PC-3 (cell line): ENCODE results near the gene PZP. TPM values are rescaled to one million over a fixed set of nuclear protein-coding genes. Genes with fewer than 3 reads are reported as not detected.

ENCODE experiments used
- ATAC-seq: fragments of 200-7000 bp; cut with Tn5 transposase; 2 replicates; pipeline ENCODE4 v1.9.1; 2020; ENCODE audit warnings: mild to moderate bottlenecking, moderate library complexity
- BruUV-seq: library from RNA; stranded (reverse); fragments of 400-500 nt; replicated peaks from 2 replicates; lab custom pipeline; 2021; lab: Mats Ljungman, UMichigan
- CTCF ChIA-PET: fragments of 300-600 bp; sonication (Branson Sonifier 250); formaldehyde crosslinking; loops from one replicate; lab custom pipeline; 2022; ENCODE audit warnings: antibody characterized with exemption; lab: Charles Lee
- POLR2A ChIA-PET: fragments of 300-600 bp; sonication (Branson Sonifier 250); formaldehyde crosslinking; loops from one replicate; lab custom pipeline; 2022; ENCODE audit warnings: antibody characterized with exemption; ENCODE audit not compliant: unreplicated experiment; lab: Charles Lee
- DNase-seq: peaks from one replicate; pipeline ENCODE4 v3.0.0-alpha.2; 2015
- H2AFZ ChIP-seq: fragments of 300-600 bp; sonication (generic); 2 replicates; pipeline ENCODE4 v1.6.0; 2016; ENCODE audit warnings: antibody characterized with exemption, low read length
- H3F3A ChIP-seq: fragments of 300-600 bp; sonication (generic); one replicate; pipeline ENCODE4 v1.6.0; 2017; ENCODE audit warnings: antibody characterized with exemption, low read length, control low read depth, mild to moderate bottlenecking; ENCODE audit not compliant: unreplicated experiment
- H3K27ac ChIP-seq: fragments of 300-600 bp; sonication (generic); 2 replicates; pipeline ENCODE4 v1.5.1; 2016; ENCODE audit warnings: mild to moderate bottlenecking, low read length
- H3K27me3 ChIP-seq: fragments of 300-600 bp; sonication (generic); 2 replicates; pipeline ENCODE4 v1.6.1; 2016; ENCODE audit warnings: low read length, mixed read lengths
- H3K36me3 ChIP-seq: fragments of 300-600 bp; sonication (generic); 2 replicates; pipeline ENCODE4 v1.6.1; 2016; ENCODE audit warnings: low read depth, mixed run types, low read length, mixed read lengths
- H3K4me1 ChIP-seq: fragments of 300-600 bp; sonication (generic); 2 replicates; pipeline ENCODE4 v1.5.1; 2016; ENCODE audit warnings: low read length; ENCODE audit not compliant: insufficient read depth
- H3K4me2 ChIP-seq: fragments of 300-600 bp; sonication (generic); 2 replicates; pipeline ENCODE4 v1.6.0; 2016; ENCODE audit warnings: low read length
- H3K4me3 ChIP-seq: fragments of 300-600 bp; sonication (generic); 2 replicates; pipeline ENCODE4 v1.5.1; 2016; ENCODE audit warnings: mild to moderate bottlenecking, low read length, mixed read lengths
- H3K79me2 ChIP-seq: fragments of 300-600 bp; sonication (generic); 2 replicates; pipeline ENCODE4 v1.6.1; 2017; ENCODE audit warnings: low read length, mixed read lengths
- H3K9ac ChIP-seq: fragments of 300-600 bp; sonication (generic); 2 replicates; pipeline ENCODE4 v1.6.0; 2016; ENCODE audit warnings: mild to moderate bottlenecking, low read length
- H3K9me2 ChIP-seq: fragments of 300-600 bp; sonication (generic); replicated peaks from 2 replicates; pipeline ENCODE4 v1.6.1; 2016; ENCODE audit warnings: mixed run types, low read length, mixed read lengths
- H3K9me3 ChIP-seq: fragments of 300-600 bp; sonication (generic); 2 replicates; pipeline ENCODE4 v1.6.1; 2016; ENCODE audit warnings: low read length, mixed read lengths
- H4K20me1 ChIP-seq: fragments of 300-600 bp; sonication (generic); 2 replicates; pipeline ENCODE4 v1.6.1; 2016; ENCODE audit warnings: low read length, mixed read lengths
- CTCF ChIP-seq: fragments of 300-600 bp; sonication (generic); conservative IDR thresholded peaks from 2 replicates; pipeline ENCODE4 v1.5.1; 2017; ENCODE audit warnings: antibody characterized with exemption, low read depth, mild to moderate bottlenecking, low read length
- EZH2 ChIP-seq: fragments of 300-600 bp; sonication (generic); IDR thresholded peaks from one replicate; pipeline ENCODE4 v1.6.1; 2017; ENCODE audit warnings: antibody characterized with exemption, mild to moderate bottlenecking, low read length; ENCODE audit not compliant: unreplicated experiment
- EZH2phosphoT487 ChIP-seq: fragments of 300-600 bp; sonication (generic); IDR thresholded peaks from 2 replicates; pipeline ENCODE4 v1.6.1; 2018; ENCODE audit warnings: mild to moderate bottlenecking, antibody characterized with exemption, low read length, borderline replicate concordance
- intact Hi-C: fragments of 100-400 bp; cut with micrococcal nuclease; formaldehyde crosslinking; loops from 2 replicates; pipeline ENCODE4 v1.9.0; 2023
- total RNA-seq: library from RNA; depleted of rRNA; stranded (reverse); fragments of >200 nt; gene quantifications from 2 replicates; pipeline ENCODE4 v1.2.3, GENCODE V29; 2014

The PZP gene
- total RNA-seq, 1 experiment from 2014 or later: not detected

GRCh38 chr12:9237286-9237685 is 29.1 kb upstream of the PZP start:
- Histone ChIP-seq H3F3A (no peaks in the 10 kb centered on the region), H3K9me2 (no peaks in the 10 kb centered on the region), H3K79me2 (no peaks in the 10 kb centered on the region), H3K9ac (no peak overlapping the region), H3K27me3 (peaks cover 60% of the 10 kb centered on the region), H3K4me3 (no peak overlapping the region), H3K36me3 (no peaks in the 10 kb centered on the region), H3K4me1 (no peaks in the 10 kb centered on the region), H4K20me1 (no peaks in the 10 kb centered on the region), H3K27ac (no peak overlapping the region), H3K4me2 (no peak overlapping the region), H2AFZ (no peak overlapping the region), H3K9me3 (no peaks in the 10 kb centered on the region)
- ChIA-PET CTCF (no interaction called here), POLR2A (no interaction called here)
- DNase-seq (no peak), ATAC-seq (no peak)
- intact Hi-C loops: no loop called here
- no peak for TF ChIP-seq EZH2phosphoT487
- TF ChIP-seq EZH2: no peak
- TF ChIP-seq CTCF: no peak
- BruUV-seq: no TSS peak

GRCh38 chr12:9235519-9235918 is 27.3 kb upstream of the PZP start:
- ATAC-seq (no peak), DNase-seq (no peak)
- BruUV-seq: no TSS peak
- intact Hi-C loops: no loop called here
- no peaks in the 10 kb centered on the region for H3K9me3 ChIP-seq
- ChIA-PET POLR2A (no interaction called here), CTCF (no interaction called here)
- no peak for TF ChIP-seq EZH2phosphoT487
- TF ChIP-seq CTCF: no peak
- H3K36me3 ChIP-seq: no peaks in the 10 kb centered on the region
- H3K9me2 ChIP-seq: no peaks in the 10 kb centered on the region
- H4K20me1 ChIP-seq: no peaks in the 10 kb centered on the region
- H3K4me3 ChIP-seq: no peak overlapping the region
- H3K27ac ChIP-seq: no peak overlapping the region
- no peaks in the 10 kb centered on the region for H3K4me1 ChIP-seq
- no peaks in the 10 kb centered on the region for H3K79me2 ChIP-seq
- H3F3A ChIP-seq: no peaks in the 10 kb centered on the region
- H3K27me3 ChIP-seq: peaks cover 47% of the 10 kb centered on the region
- no peak overlapping the region for H3K9ac ChIP-seq
- no peak overlapping the region for H3K4me2 ChIP-seq
- H2AFZ ChIP-seq: no peak overlapping the region

DNA sequence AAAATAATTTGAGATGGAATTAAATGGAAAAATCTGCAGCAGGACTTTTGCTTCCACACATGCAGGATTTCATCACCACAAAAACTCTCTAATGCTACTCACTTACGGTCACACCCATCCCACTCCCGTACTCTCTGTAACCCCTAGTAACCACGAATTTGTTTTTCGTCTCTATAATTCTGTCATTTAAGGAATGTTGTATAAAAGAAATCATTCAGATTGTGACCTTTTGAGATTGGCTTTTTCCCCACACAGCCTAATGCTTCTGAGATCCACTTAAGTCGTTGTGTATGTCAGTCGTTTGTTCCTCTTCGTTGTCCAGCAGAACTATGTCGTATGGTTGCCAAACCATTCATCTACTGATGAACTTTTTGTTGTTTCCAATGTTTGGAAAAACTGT is 19.8 kb upstream of the PZP start:
- POLR2A ChIA-PET: no interaction called here
- ATAC-seq: no peak
- H3K27me3 ChIP-seq: peaks cover 41% of the 10 kb centered on the region
- BruUV-seq: no TSS peak
- no peak overlapping the region for H3K27ac ChIP-seq
- H2AFZ ChIP-seq: no peak overlapping the region
- H3K79me2 ChIP-seq: no peaks in the 10 kb centered on the region
- no peak for DNase-seq
- intact Hi-C loops: no loop called here
- no peaks in the 10 kb centered on the region for H3K9me2 ChIP-seq
- CTCF ChIA-PET: no interaction called here
- no peak overlapping the region for H3K4me2 ChIP-seq
- no peaks in the 10 kb centered on the region for H4K20me1 ChIP-seq
- TF ChIP-seq EZH2: no peak
- TF ChIP-seq EZH2phosphoT487: no peak
- TF ChIP-seq CTCF: no peak
- no peak overlapping the region for H3K9ac ChIP-seq
- no peaks in the 10 kb centered on the region for H3K36me3 ChIP-seq
- H3K4me1 ChIP-seq: no peaks in the 10 kb centered on the region
- H3F3A ChIP-seq: no peaks in the 10 kb centered on the region
- H3K9me3 ChIP-seq: no peaks in the 10 kb centered on the region
- no peak overlapping the region for H3K4me3 ChIP-seq
